GM19035 (cell line): ENCODE data around the gene C1orf21.

ENCODE experiments used
- ATAC-seq: cut with Tn5 transposase; IDR thresholded peaks from one replicate; pipeline ENCODE4 v1.9.1; 2021; ENCODE audit not compliant: unreplicated experiment

The C1orf21 gene

GRCh38 chr1:184409011-184409410, 22.2 kb downstream of the C1orf21 start:
- ATAC-seq, result no peak

- ATAC-seq, result no peak
Observed at GRCh38 chr1:184412472-184412871, 25.6 kb downstream of the C1orf21 start.

- no peak for ATAC-seq
Observed at GRCh38 chr1:184416481-184416880, 29.7 kb downstream of the C1orf21 start.

- ATAC-seq, result no peak
Observed at GRCh38 chr1:184416946-184417345, 30.1 kb downstream of the C1orf21 start.

- no peak for ATAC-seq
Observed at GRCh38 chr1:184417916-184418315, 31.1 kb downstream of the C1orf21 start.

GRCh38 chr1:184418652-184419349, 32.0 kb downstream of the C1orf21 start:
- ATAC-seq, result no peak

- ATAC-seq, result no peak
Observed at GRCh38 chr1:184419350-184420161, 32.7 kb downstream of the C1orf21 start.

- ATAC-seq, result no peak
Observed at GRCh38 chr1:184422490-184423233, 35.8 kb downstream of the C1orf21 start.

- no peak for ATAC-seq
Observed at GRCh38 chr1:184423649-184424048, 36.8 kb downstream of the C1orf21 start.

GRCh38 chr1:184424157-184424556, 37.3 kb downstream of the C1orf21 start:
- no peak for ATAC-seq

GRCh38 chr1:184424945-184425344, 38.1 kb downstream of the C1orf21 start:
- ATAC-seq, result no peak

GRCh38 chr1:184425449-184426277, 38.8 kb downstream of the C1orf21 start:
- ATAC-seq, result no peak

GRCh38 chr1:184426278-184426674, 39.4 kb downstream of the C1orf21 start:
- ATAC-seq, result no peak

- no peak for ATAC-seq
Observed at GRCh38 chr1:184427722-184428121, 40.9 kb downstream of the C1orf21 start.

- ATAC-seq, result no peak
Observed at GRCh38 chr1:184428604-184429003, 41.8 kb downstream of the C1orf21 start.

GRCh38 chr1:184429335-184429734, 42.5 kb downstream of the C1orf21 start:
- ATAC-seq, result no peak

- ATAC-seq, result no peak
Observed at GRCh38 chr1:184433956-184434502, 47.2 kb downstream of the C1orf21 start.

- no peak for ATAC-seq
Observed at GRCh38 chr1:184437291-184437690, 50.5 kb downstream of the C1orf21 start.

GRCh38 chr1:184438363-184438762, 51.5 kb downstream of the C1orf21 start:
- no peak for ATAC-seq

- ATAC-seq, result no peak
Observed at GRCh38 chr1:184442260-184442659, 55.4 kb downstream of the C1orf21 start.
